Cerebellar cortex (tissue), 1 donor: ENCODE results near the gene PDCL3.
A peak's percentile ranks its signal among the peaks of the same experiment; 100 is the strongest.

Experiments
- DNase-seq: peaks from one replicate; pipeline ENCODE4 v3.0.0-alpha.2; 2015; ENCODE audit warnings: low spot score

Gene PDCL3

GRCh38 chr2:100562613-100563406 lies at the start of gene PDCL3:
PDCL3 (plus strand) TSS chr2:100562993; CDS start chr2:100563068, 75 bp downstream.
- peak; percentile 99 for DNase-seq

DNA sequence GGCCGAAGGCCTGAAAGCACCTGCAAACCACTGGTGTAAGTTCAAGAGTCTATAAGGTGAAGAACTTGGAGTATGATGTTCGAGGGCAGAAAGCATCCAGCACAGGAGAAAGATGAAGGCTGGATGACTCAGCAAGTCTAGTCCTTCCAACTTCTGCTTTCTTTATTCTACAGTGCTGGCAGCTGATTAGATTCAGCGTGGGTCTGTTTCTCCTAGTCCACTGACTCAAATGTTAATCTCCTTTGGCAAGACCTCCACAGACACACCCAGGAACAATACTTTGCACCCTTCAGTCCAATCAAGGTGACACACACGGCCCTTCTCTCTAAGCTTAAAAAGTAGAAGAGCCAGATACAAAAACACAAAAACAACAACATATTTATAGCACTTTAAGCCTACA lies 49.1 kb upstream of the PDCL3 start:
- DNase-seq: no peak

- no peak for DNase-seq
These were observed 45.2 kb upstream of the PDCL3 start for GRCh38 chr2:100517556-100517955.

DNA sequence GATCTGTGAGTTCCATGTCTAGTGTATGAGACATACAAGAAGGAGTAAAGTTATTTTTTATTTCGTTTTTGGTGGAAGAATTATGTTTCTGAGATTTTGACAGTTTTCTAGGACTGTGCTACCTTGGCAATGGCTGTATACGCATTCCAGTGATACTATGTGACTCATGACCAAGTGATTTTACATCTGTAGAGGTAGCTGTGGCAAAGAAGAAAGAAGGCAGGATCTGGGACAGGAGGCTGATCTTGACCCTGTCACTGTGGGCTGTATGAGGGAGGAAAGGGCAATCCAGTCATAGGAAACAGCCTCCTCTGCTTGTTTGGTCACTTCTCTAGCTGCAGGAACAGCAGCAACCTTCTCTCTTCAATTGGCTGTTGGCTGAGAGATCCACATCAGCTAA lies 44.0 kb upstream of the PDCL3 start:
- no peak for DNase-seq

- no peak for DNase-seq
These were observed 42.6 kb upstream of the PDCL3 start for GRCh38 chr2:100520224-100520623.

DNA sequence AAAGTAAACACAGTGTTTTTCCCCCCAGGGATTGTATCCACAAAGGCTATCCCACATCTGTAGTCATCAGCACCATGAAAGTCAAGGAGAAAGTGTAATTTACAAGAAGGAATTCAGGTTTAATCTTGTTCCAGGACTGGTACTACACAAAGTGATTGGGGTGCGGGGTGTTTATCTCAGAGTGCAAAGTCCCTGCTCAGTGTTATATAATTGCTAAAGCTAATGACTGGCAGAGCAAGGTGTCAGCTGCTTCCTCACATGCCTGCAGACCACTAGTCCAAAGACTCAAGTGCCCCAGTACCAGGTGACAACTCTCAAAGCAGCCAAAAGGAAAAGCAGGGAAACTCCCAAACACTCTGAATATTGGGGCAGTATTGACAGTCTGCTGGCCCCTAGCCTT lies 40.4 kb upstream of the PDCL3 start:
- DNase-seq: no peak

DNA sequence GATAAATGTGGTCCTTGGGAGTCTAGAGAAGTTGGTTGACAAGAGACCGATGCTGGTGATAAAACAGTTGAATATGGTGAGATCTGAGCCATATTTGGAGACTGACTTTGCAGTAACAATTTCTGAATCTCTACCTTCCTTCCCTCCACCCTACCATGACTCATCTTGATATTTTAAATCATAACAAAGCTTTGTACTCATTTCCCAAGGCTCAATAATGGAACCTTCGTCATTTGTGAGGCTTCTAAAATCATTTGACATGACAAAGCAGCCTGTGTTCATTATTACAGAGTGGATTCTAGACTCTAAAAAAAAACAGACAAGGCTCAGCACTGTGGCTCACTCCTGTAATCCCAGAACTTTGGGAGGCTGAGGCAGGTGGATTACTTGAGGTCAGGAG lies 38.5 kb upstream of the PDCL3 start:
- DNase-seq: no peak

- DNase-seq: no peak
These were observed 35.9 kb upstream of the PDCL3 start for GRCh38 chr2:100526868-100527267.

DNA sequence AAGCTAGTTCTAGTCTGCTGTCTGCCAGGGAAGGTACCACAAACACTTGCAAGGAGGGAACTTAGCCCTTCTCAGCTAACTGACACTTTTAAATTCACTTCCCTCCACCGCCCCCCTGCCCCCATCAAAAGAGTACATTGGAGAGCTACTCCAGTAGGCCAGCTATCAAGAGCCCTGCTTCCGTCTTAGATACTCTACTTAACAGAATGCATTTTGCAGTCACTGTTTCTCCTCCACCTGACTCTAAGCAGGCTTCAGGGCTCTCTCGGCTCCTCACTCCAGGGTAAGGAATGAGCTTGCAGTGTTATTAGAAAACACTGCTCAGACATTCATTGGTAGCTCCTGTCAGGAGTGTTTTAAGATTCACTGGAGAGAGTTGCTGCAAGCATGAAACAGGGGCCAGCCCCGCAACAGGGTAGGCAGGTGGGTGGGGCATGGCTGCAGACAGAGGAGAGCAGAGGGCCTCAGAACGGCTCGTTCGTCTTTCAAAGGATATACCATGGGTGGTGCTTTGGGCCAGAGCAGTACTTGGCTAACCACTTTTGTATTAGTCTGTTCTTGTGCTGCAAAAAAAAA lies 35.3 kb upstream of the PDCL3 start:
- DNase-seq: no peak

DNA sequence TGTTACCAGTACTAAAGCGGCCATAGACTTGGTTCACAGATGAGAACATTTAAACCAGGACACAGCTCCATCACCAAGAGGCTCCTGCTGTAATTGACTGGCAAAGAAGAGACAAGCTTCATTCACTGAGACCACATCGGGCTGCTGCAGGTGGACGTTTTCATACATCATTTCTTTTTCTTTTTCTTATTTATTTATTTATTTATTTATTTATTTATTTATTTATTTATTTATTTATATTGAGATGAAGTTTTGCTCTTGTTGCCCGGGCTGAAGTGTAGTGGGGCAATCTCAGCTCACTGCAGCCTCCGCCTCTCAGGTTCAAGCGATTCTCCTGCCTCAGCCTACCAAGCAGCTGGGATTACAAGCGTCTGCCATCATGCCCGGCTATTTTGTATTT lies 33.6 kb upstream of the PDCL3 start:
- DNase-seq: no peak

GRCh38 chr2:100529900-100530299 lies 32.9 kb upstream of the PDCL3 start:
- no peak for DNase-seq

GRCh38 chr2:100535855-100536254 lies 26.9 kb upstream of the PDCL3 start:
- no peak for DNase-seq

- DNase-seq: no peak
These were observed 24.9 kb upstream of the PDCL3 start for GRCh38 chr2:100537918-100538317.

DNA sequence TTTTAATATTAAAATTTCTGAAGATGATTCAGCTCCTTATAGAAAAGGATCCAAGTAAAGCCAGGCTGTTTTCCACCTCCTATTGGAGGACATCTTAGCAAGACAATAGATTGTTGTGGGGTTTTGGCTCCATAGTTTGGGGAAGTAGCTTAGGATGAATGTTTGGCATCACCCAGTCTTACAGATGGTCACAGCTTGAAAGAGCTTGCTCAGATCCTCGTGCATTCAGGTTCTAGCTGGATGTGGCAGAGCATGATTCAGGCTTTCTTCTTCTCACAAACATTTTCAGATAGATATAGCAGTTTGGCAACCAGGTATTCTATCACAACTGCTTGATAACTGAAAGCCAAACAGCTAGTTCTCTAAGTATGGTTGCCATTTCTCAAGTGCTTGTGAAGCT lies 23.6 kb upstream of the PDCL3 start:
- DNase-seq: peak; percentile 46

DNA sequence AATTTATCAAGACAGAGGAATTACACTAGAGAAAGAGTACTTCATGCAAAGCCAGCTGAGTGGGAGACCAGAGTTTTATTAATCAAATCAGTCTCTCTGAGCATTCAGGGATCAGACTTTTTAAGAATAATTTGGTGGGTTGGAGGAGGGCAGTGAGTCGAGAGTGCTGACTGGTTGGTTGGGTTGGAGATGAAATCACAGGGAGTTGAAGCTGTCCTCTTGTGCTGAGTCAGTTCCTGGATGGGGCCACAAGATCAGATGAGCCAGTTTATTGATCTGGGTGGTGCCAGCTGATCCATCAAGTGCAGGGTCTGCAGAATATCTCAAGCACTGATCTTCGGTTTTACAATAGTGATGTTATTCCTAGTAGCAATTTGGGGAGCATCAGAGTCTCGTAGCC lies 21.4 kb upstream of the PDCL3 start:
- no peak for DNase-seq

DNA sequence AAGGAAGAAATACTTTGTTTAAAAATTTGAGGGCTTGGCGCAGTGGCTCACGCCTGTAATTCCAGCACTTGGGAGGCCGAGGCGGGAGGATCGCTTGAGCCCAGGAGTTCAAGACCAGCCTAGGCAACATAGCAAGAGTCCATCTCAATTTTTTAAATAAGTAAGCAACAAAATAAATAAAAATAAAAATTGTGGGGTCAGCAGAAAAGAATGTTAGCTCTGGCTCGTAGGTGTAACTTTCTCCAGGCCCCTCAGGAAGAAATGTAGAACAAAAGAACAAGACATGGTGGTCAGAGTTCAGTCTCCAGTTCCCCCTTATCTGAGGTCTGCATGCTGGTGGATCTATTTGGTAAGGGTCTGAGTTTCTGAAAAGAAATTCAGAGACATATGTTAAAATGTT lies 20.4 kb upstream of the PDCL3 start:
- DNase-seq: no peak

- no peak for DNase-seq
These were observed 17.7 kb upstream of the PDCL3 start for GRCh38 chr2:100544911-100545596.

GRCh38 chr2:100546469-100546868 lies 16.3 kb upstream of the PDCL3 start:
- DNase-seq: no peak

- DNase-seq: no peak
These were observed 14.0 kb upstream of the PDCL3 start for GRCh38 chr2:100548771-100549170.

DNA sequence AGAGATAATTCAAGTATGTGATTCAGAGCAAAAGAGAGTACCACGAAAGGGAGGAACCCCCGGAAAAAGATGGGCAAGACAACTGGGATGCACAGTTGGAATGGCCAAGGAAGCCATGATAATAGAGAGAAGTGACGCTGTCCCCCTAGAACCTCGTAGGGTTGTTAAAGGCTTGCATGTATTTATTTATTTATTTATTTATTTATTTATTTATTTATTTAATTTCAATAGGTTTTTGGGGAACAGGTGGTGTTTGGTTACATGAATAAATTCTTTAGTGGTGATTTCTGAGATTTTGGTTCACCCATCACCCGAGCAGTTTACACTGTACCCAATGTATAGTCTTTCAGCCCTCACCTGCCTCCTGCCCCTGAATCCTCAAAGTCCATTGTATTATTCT lies 11.5 kb upstream of the PDCL3 start:
- no peak for DNase-seq

GRCh38 chr2:100554798-100555407 lies 7.9 kb upstream of the PDCL3 start:
- no peak for DNase-seq

DNA sequence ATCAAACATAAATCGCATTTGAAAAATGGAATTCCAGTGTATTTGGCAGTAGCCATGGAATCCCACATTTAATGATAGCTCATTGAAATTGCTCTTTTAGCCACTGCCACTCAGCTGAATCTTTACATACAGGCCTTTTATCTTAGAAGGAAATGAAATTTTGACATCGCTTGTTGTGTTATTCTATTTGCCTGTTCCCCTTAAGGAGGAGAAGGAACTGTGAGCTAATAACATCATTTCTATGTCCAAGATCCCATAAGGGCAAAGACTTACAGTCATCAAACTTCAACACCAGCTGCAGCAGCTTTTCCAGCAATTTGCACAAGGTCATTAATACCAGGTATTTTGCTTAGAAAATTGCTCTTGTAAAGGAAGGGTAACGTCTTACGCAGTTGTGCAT lies 6.0 kb upstream of the PDCL3 start:
- no peak for DNase-seq
